ENCODE measurements around the gene ARFGAP1.

DNA sequence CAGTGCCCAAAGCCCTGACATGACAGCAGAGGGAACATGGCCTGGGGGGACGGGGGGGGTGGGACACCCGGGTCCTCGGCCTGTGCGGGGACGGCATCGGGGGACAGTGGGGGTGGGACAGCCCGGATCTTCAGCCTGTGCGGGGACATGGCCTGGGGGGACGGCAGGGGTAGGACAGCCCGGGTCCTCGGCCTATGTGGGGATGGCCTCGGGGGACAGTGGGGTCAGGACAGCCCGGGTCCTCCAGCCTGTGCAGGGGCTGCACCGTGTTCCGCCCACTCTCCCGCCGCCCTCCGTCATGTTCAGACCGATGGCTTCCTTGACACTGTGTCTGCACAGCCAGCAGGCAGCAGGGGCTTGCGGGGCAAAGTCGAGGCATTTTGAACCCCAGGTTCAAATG is 29.9 kb upstream of the ARFGAP1 start:
- TF ChIP-seq, protein P1, sequence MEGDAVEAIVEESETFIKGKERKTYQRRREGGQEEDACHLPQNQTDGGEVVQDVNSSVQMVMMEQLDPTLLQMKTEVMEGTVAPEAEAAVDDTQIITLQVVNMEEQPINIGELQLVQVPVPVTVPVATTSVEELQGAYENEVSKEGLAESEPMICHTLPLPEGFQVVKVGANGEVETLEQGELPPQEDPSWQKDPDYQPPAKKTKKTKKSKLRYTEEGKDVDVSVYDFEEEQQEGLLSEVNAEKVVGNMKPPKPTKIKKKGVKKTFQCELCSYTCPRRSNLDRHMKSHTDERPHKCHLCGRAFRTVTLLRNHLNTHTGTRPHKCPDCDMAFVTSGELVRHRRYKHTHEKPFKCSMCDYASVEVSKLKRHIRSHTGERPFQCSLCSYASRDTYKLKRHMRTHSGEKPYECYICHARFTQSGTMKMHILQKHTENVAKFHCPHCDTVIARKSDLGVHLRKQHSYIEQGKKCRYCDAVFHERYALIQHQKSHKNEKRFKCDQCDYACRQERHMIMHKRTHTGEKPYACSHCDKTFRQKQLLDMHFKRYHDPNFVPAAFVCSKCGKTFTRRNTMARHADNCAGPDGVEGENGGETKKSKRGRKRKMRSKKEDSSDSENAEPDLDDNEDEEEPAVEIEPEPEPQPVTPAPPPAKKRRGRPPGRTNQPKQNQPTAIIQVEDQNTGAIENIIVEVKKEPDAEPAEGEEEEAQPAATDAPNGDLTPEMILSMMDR (IDR thresholded peaks at IDR 0.05), result no peak
- no peak for TF ChIP-seq POLR2A (IDR thresholded peaks at IDR 0.05)

All from uterus (tissue), 2 donors.